ENCODE measurements around the gene OR1D2.
"Not testable (repeated sequence)": the region's sequence is repeated elsewhere in the genome, so short reads cannot be mapped to it uniquely, and the experiment has no call there.

OR1D2 gene

DNA sequence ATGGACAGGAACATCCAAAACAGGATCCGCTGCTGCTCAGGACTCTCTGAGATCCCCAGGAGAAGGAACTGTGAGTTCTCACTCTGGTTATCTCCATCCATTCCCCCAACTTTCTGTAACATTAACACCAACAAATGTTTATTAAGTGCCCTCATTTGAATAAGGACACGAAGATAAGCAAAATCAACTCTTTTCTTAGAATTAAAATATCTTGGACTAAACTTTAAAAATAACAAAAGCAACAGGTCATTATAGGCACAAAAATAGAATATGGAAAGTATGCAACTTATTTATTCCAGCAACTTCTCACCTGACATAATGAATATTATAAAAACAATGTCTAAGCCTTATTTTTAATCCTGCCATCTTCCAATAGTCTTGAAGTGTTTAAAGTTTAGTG is 40.7 kb downstream of the OR1D2 start, which contains the start of gene OR1D5:
Gene OR1D5 (minus strand): TSS at position 101 of the 400 bp plus-strand sequence. CDS start 0 bp downstream, at position 101.
- H3K36me3 ChIP-seq (ENCODE audit: insufficient read depth, low read length); H3K27ac ChIP-seq (ENCODE audit: low read depth, low read length, poor library complexity, severe bottlenecking); H2AFZ ChIP-seq (ENCODE audit: low read length); H3K9me3 ChIP-seq (ENCODE audit: low read length); H3K79me2 ChIP-seq (ENCODE audit: insufficient read depth, low read length); H3K9ac ChIP-seq (ENCODE audit: low read length); H3K9me2 ChIP-seq (ENCODE audit: low read depth, low read length); H3F3A ChIP-seq (ENCODE audit: insufficient read depth, low read length); H4K20me1 ChIP-seq (ENCODE audit: insufficient read depth, low read length); H3K4me3 ChIP-seq (ENCODE audit: low read depth, low read length, poor library complexity, severe bottlenecking); H3K4me1 ChIP-seq (ENCODE audit: insufficient read depth, low read length, severe bottlenecking); H3K27me3 ChIP-seq (ENCODE audit: insufficient read depth, low read length); H3K4me2 ChIP-seq (ENCODE audit: low read length): not testable (repeated sequence)

DNA sequence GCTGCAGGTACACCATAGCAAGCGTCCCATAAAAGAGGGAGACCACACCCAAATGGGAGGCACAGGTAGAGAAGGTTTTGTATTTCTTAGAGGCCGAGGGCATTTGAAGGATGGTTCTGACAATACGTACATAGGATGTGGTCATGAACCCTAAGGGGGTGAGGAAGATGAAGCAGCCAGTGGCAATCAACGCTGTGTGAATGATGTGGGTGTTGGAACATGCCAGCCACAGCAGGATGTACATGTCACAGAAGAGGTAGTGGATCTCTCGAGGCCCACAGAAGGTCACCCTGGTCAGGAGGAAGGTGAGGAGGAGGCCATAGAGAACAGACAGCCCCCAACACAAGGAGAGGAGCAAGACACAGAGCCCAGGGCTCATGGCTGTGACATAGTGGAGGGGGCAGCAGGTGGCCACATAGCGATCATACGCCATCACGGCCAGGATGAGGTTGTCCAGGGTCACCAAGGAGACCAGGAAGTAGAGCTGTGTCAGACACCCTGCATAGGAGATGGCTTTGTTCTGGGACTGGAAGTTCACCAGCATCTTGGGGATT is 41.3 kb downstream of the OR1D2 start:
- not testable (repeated sequence) for H3K9me3 ChIP-seq (ENCODE audit: low read length); H3K79me2 ChIP-seq (ENCODE audit: insufficient read depth, low read length); H3K36me3 ChIP-seq (ENCODE audit: insufficient read depth, low read length); H2AFZ ChIP-seq (ENCODE audit: low read length); H3K9ac ChIP-seq (ENCODE audit: low read length); H3K4me3 ChIP-seq (ENCODE audit: low read depth, low read length, poor library complexity, severe bottlenecking); H3K4me1 ChIP-seq (ENCODE audit: insufficient read depth, low read length, severe bottlenecking); H3K27me3 ChIP-seq (ENCODE audit: insufficient read depth, low read length); H3F3A ChIP-seq (ENCODE audit: insufficient read depth, low read length); H3K27ac ChIP-seq (ENCODE audit: low read depth, low read length, poor library complexity, severe bottlenecking); H4K20me1 ChIP-seq (ENCODE audit: insufficient read depth, low read length); H3K9me2 ChIP-seq (ENCODE audit: low read depth, low read length); H3K4me2 ChIP-seq (ENCODE audit: low read length)

DNA sequence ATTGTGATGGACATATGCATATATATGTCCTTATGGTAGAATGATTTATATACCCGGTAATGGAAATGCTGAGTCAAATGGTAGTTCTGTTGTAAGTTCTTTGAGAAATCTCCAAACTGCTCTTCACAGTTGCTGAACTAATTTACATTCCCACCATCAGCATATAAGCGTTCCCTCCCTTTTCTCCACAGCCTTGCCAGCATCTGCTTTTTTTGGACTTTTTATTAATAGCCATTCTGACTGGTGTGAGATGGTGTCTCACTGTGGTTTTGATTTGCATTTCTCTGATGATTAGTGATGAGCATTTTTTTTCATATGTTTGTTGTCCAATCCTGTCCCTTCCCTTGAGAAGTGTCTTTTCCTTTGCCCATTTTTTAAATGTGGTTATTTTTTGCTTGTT is 49.4 kb downstream of the OR1D2 start:
- not testable (repeated sequence) for H3K79me2 ChIP-seq (ENCODE audit: insufficient read depth, low read length)

DNA sequence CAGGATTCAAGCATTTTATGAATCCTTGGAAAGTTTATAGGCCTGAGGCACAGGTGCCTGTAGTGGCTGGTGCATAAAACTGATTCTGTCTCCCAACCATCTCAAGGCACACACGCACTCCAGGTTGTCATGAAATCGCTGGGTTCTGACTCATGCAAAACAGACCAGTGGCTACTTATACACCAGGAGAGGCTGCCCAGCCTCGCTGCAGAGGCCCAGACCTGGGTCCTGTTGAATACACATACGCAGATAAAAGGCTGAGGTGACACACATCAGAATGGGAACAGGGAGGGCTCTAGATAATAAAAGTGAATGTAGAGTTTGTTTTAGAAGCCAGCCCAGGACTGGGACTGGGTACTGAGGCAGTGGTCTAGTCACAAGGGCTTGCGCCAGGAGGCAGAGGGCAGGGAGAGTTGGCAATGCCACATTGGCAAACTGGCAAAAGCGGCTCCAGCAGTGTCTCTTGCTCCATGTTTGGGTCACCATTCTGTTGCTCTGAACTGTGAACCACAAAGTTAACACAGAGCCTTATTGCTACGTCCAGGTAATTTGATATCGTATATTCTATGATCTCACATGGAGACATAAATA is 54.4 kb downstream of the OR1D2 start:
- no peak overlapping the region for H2AFZ ChIP-seq (ENCODE audit: low read length)
- no peaks in the 10 kb centered on the region for H3K9me3 ChIP-seq (ENCODE audit: low read length)
- H3K27ac ChIP-seq (ENCODE audit: low read depth, low read length, poor library complexity, severe bottlenecking) = no peak overlapping the region
- TF ChIP-seq, protein P1, sequence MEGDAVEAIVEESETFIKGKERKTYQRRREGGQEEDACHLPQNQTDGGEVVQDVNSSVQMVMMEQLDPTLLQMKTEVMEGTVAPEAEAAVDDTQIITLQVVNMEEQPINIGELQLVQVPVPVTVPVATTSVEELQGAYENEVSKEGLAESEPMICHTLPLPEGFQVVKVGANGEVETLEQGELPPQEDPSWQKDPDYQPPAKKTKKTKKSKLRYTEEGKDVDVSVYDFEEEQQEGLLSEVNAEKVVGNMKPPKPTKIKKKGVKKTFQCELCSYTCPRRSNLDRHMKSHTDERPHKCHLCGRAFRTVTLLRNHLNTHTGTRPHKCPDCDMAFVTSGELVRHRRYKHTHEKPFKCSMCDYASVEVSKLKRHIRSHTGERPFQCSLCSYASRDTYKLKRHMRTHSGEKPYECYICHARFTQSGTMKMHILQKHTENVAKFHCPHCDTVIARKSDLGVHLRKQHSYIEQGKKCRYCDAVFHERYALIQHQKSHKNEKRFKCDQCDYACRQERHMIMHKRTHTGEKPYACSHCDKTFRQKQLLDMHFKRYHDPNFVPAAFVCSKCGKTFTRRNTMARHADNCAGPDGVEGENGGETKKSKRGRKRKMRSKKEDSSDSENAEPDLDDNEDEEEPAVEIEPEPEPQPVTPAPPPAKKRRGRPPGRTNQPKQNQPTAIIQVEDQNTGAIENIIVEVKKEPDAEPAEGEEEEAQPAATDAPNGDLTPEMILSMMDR (IDR thresholded peaks at IDR 0.05; ENCODE audit: low read length) = no peak
- H3K4me2 ChIP-seq (ENCODE audit: low read length) = no peak overlapping the region
- H3K9me2 ChIP-seq (ENCODE audit: low read depth, low read length) = no peaks in the 10 kb centered on the region
- no peaks in the 10 kb centered on the region for H3K4me1 ChIP-seq (ENCODE audit: insufficient read depth, low read length, severe bottlenecking)
- no peak overlapping the region for H3K9ac ChIP-seq (ENCODE audit: low read length)
- H3K27me3 ChIP-seq (ENCODE audit: insufficient read depth, low read length) = no peaks in the 10 kb centered on the region; the same call in 1 of the 2 replicates
- no peaks in the 10 kb centered on the region for H3K36me3 ChIP-seq (ENCODE audit: insufficient read depth, low read length)
- H3K79me2 ChIP-seq (ENCODE audit: insufficient read depth, low read length) = no peaks in the 10 kb centered on the region
- H3F3A ChIP-seq (ENCODE audit: insufficient read depth, low read length) = no peaks in the 10 kb centered on the region
- no peak overlapping the region for H3K4me3 ChIP-seq (ENCODE audit: low read depth, low read length, poor library complexity, severe bottlenecking)
- H4K20me1 ChIP-seq (ENCODE audit: insufficient read depth, low read length) = no peaks in the 10 kb centered on the region

More for the DNA sequence above, 49.4 kb downstream of the OR1D2 start:
- not testable (repeated sequence) for H3K9me3 ChIP-seq (ENCODE audit: low read length); H4K20me1 ChIP-seq (ENCODE audit: insufficient read depth, low read length); H3K27ac ChIP-seq (ENCODE audit: low read depth, low read length, poor library complexity, severe bottlenecking); H3K4me3 ChIP-seq (ENCODE audit: low read depth, low read length, poor library complexity, severe bottlenecking); H3K36me3 ChIP-seq (ENCODE audit: insufficient read depth, low read length); H3F3A ChIP-seq (ENCODE audit: insufficient read depth, low read length); H2AFZ ChIP-seq (ENCODE audit: low read length); H3K9ac ChIP-seq (ENCODE audit: low read length); H3K9me2 ChIP-seq (ENCODE audit: low read depth, low read length); H3K4me1 ChIP-seq (ENCODE audit: insufficient read depth, low read length, severe bottlenecking); H3K27me3 ChIP-seq (ENCODE audit: insufficient read depth, low read length); H3K4me2 ChIP-seq (ENCODE audit: low read length)
